Mesothelial cell of epicardium (in vitro differentiated cells): Measurements from ENCODE around the gene SYNDIG1. TPM values are rescaled to one million over a fixed set of nuclear protein-coding genes. Genes with fewer than 3 reads are reported as not detected.

Experiments
- DNase-seq, 2 experiments: peaks; one replicate each; pipeline ENCODE4 v3.0.0; 2021; ENCODE audit warnings: low spot score in 2 of 2; ENCODE audit not compliant: unreplicated experiment in 2 of 2
- H3K27ac Mint-ChIP-seq: 2 replicates; pipeline ENCODE4 v1.8.0; 2021; ENCODE audit warnings: mixed read lengths
- H3K27me3 Mint-ChIP-seq: 2 replicates; pipeline ENCODE4 v1.8.0; 2021; ENCODE audit warnings: low read depth, mixed read lengths
- H3K36me3 Mint-ChIP-seq: 2 replicates; pipeline ENCODE4 v1.8.0; 2021; ENCODE audit warnings: mixed read lengths
- H3K4me1 Mint-ChIP-seq: 2 replicates; pipeline ENCODE4 v1.8.0; 2021; ENCODE audit warnings: mixed read lengths
- H3K4me3 Mint-ChIP-seq: 2 replicates; pipeline ENCODE4 v1.8.0; 2021; ENCODE audit warnings: mild to moderate bottlenecking, moderate library complexity, mixed read lengths
- H3K9me3 Mint-ChIP-seq: 2 replicates; pipeline ENCODE4 v1.8.0; 2021; ENCODE audit warnings: mixed read lengths
- total RNA-seq: library from RNA; stranded (reverse); gene quantifications from 3 replicates; pipeline ENCODE4 v1.2.1, GENCODE V29; 2021
- TF ChIP-seq, protein P1 (sequence below): fragments of 200-600 bp; sonication (generic); IDR thresholded peaks from one replicate; pipeline ENCODE4 v1.5.0; 2021; ENCODE audit warnings: antibody characterized with exemption; ENCODE audit not compliant: unreplicated experiment

SYNDIG1 gene
- total RNA-seq, 1 donor from 2014 or later = 0.80 TPM

DNA sequence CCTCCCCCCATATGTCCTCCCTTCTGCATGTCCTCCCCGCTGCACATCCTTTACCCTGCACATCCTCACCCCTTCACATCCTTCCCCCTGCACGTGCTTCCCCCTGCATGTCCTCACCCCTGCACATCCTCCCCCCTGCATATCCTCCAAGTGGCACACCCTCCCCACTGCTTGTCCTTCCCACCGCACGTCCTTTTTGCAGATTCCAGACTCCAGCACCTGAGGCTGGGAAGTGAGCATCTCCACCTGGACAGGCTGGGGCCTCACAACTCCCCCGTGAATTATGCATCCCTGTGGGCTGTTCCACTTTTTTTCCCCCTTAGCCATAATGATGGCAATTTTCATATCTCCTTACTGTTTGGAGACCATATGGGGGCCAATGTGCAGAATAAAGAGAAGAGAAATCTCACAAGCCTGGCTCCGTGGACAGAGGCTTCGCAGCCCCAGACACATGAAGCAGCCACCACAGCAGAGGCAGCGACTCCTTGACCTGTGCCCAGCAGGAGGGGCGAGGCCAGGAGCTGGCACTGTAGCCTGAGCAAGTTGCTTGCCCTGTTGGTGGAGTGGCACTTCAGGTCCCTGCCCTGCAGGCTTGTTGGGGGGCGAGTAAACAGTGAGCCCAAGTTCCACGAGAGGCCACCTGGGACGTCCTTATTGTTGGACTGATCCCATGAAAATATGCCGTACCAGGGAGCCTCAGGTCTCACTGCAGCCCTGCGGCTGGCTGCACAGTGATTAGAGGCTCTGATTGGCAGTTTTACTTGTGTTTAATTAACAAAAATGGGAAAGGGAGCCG lies 113.1 kb downstream of the SYNDIG1 start:
- Mint-ChIP-seq H3K4me1 (no peaks in the 10 kb centered on the region), H3K4me3 (no peak overlapping the region), H3K27me3 (peaks cover 7% of the 10 kb centered on the region), H3K27ac (no peak overlapping the region), H3K9me3 (no peaks in the 10 kb centered on the region), H3K36me3 (no peaks in the 10 kb centered on the region)
- TF ChIP-seq, protein P1, sequence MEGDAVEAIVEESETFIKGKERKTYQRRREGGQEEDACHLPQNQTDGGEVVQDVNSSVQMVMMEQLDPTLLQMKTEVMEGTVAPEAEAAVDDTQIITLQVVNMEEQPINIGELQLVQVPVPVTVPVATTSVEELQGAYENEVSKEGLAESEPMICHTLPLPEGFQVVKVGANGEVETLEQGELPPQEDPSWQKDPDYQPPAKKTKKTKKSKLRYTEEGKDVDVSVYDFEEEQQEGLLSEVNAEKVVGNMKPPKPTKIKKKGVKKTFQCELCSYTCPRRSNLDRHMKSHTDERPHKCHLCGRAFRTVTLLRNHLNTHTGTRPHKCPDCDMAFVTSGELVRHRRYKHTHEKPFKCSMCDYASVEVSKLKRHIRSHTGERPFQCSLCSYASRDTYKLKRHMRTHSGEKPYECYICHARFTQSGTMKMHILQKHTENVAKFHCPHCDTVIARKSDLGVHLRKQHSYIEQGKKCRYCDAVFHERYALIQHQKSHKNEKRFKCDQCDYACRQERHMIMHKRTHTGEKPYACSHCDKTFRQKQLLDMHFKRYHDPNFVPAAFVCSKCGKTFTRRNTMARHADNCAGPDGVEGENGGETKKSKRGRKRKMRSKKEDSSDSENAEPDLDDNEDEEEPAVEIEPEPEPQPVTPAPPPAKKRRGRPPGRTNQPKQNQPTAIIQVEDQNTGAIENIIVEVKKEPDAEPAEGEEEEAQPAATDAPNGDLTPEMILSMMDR = no peak
- DNase-seq = no peak

DNA sequence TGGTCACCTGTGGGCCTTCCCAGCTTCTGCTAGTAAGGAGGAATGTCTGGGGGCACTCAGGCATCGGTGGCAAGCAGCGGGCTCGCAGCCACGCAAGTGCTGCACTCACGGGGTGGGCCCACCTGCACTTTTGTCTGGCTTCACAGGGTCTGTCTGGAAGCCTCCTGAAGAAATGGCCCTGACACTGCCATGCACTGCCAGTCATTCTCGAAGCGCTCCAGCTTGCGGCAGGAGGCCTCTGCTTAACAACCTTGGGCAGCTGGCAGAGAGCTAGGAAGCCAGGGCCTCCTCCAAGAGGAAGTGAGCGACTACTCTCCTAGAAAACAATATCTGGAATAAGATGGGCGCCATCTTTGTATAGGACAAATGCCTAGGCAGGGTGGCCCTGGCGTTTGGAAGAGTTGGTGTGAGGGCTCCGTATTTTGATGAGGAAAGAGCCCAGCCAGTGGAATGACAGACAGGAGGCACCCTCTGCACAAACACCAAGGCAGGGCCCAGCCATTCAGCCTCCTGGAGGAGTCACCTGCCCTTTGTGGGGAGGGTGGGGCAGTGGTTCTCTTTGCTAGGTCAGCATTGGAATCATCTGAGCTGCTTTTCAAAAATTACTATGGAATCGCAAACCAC lies 113.9 kb downstream of the SYNDIG1 start:
- Mint-ChIP-seq H3K27me3 (peaks cover 7% of the 10 kb centered on the region), H3K4me1 (no peaks in the 10 kb centered on the region), H3K9me3 (no peaks in the 10 kb centered on the region), H3K27ac (no peak overlapping the region), H3K36me3 (no peaks in the 10 kb centered on the region), H3K4me3 (no peak overlapping the region)
- DNase-seq = no peak
- TF ChIP-seq, protein P1 = no peak

DNA sequence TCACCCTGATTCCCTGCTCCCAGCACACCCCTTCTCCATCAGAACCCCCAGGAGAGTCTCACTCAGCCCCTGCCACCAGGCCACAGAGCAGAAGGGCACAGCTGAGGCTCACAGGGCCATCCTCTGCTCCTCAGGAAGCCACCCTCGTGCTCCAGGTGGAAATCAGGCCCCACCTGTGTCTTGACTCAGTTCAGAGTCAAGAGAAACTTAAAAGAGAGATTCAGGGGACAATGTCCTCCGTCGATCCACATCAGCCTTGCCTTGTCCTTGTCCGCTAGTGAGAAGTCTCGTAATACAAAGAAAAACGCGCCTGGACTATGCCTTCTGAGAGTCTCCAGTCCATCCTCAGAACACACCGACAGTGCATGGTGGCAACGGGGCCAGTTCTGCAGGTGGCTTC lies 114.6 kb downstream of the SYNDIG1 start:
- no peak for DNase-seq
- no peaks in the 10 kb centered on the region for H3K36me3 Mint-ChIP-seq
- H3K27me3 Mint-ChIP-seq = peaks cover 7% of the 10 kb centered on the region
- TF ChIP-seq, protein P1 = no peak
- no peaks in the 10 kb centered on the region for H3K4me1 Mint-ChIP-seq
- H3K27ac Mint-ChIP-seq = no peak overlapping the region
- no peak overlapping the region for H3K4me3 Mint-ChIP-seq
- H3K9me3 Mint-ChIP-seq = no peaks in the 10 kb centered on the region

DNA sequence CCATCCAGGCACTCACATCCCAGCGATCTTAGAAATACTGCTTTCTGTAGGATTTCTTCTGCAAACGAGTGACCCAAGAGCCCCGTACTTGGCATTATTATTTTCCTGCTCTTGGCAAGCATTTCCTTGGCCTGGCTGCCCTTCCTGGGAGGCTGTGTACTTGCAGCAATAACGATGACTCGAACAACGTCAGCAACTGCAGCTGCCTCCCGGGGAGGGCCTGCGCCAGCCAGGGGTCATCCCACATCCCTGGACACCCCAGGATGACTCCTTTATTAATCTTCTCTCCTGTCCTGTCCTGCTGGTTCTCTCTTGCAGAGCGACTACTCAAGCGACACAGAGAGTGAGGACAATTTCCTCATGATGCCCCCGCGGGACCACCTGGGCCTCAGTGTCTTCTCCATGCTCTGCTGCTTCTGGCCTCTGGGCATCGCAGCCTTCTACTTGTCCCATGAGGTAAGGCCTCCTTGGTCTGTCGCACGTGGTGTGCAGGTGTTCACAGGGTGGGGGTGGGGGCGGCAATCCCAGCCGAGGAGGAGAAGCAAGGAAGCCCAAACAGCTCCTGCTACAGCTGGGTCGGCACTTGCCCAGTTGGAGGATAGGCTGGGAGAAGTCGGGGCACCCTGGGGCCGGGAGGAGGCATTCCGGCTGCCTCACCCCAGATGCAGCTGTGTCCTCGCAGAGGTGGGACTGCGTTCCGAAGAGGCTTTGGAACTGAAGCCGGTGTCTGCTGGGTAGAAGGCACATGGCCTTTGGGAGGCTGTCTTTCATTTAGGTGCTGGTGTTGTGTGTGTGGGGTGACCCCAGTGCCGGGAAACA lies 115.3 kb downstream of the SYNDIG1 start:
- TF ChIP-seq, protein P1 = no peak
- no peak for DNase-seq
- H3K4me1 Mint-ChIP-seq = no peaks in the 10 kb centered on the region
- H3K36me3 Mint-ChIP-seq = no peaks in the 10 kb centered on the region
- H3K9me3 Mint-ChIP-seq = no peaks in the 10 kb centered on the region
- H3K4me3 Mint-ChIP-seq = no peak overlapping the region
- peaks cover 7% of the 10 kb centered on the region for H3K27me3 Mint-ChIP-seq
- no peak overlapping the region for H3K27ac Mint-ChIP-seq

DNA sequence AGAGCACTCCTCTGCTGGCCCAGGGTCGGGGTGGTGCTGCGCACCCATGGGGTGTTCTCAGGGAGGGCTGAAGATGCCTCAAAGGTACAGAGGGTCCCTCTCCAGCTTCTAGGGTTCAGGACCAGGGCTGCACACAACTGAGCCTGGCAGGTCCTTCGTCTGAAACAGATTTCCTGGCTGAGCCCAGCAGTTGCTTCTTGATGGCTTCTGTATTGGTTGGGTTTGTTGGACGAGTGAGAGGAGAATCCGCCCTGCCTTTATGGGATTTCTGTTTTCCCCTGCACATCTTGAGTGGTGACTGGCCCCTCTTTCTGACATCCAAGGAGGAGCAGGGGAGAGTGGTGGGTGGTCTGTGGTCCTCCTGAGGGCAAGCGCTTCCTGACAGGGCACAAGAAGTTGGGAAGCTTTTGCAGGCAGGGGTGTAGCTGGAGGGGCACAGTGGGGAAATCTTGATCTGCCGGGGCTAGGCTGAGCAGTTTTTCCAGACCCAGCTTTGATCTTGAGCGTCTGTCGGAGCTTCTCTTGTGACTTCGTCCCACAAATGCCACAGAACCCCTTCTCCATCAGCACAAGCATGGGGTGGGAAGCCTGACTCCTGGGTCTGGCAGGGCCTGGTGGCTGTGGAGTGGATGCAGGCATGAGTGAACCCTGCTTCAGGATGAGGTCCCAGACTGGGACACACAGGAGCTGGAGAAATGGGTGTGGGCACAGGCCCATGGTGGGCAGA lies 116.5 kb downstream of the SYNDIG1 start:
- H3K27me3 Mint-ChIP-seq = peaks cover 5% of the 10 kb centered on the region

More for the DNA sequence above, 116.5 kb downstream of the SYNDIG1 start:
- no peaks in the 10 kb centered on the region for H3K4me1 Mint-ChIP-seq
- no peaks in the 10 kb centered on the region for H3K9me3 Mint-ChIP-seq
- no peak overlapping the region for H3K27ac Mint-ChIP-seq
- no peak overlapping the region for H3K4me3 Mint-ChIP-seq
- TF ChIP-seq, protein P1 = no peak
- H3K36me3 Mint-ChIP-seq = no peaks in the 10 kb centered on the region
- DNase-seq = no peak
